Sigmoid colon (tissue), 7 donors: ENCODE measurements around the gene CCDC92. TPM values are rescaled to one million over a fixed set of nuclear protein-coding genes. Genes with fewer than 3 reads are reported as not detected.
A peak's percentile ranks its signal among the peaks of the same experiment; 100 is the strongest.

Experiments used
- DNase-seq: peaks from one replicate; pipeline ENCODE4 v3.0.0-alpha.2; 2019
- H3K27ac ChIP-seq, 4 donors: fragments of 200-600 bp; sonication (generic); one replicate each; pipeline ENCODE4 v1.5.1; 2016 to 2019; ENCODE audit warnings: mild to moderate bottlenecking in 1 of 4
- H3K27me3 ChIP-seq, 3 donors: fragments of 200-600 bp; sonication (generic); one replicate each; pipeline ENCODE4 v1.5.1; 2019; ENCODE audit warnings: mild to moderate bottlenecking in 1 of 3
- H3K36me3 ChIP-seq, 4 donors: fragments of 200-600 bp; sonication (generic); one replicate each; pipeline ENCODE4 v1.5.1; 2016 to 2019
- H3K4me1 ChIP-seq, 4 donors: fragments of 200-600 bp; sonication (generic); one replicate each; pipeline ENCODE4 v1.5.1; 2017 to 2019
- H3K4me3 ChIP-seq, 4 donors: fragments of 200-600 bp; sonication (generic); one replicate each; pipeline ENCODE4 v1.5.1; 2017 to 2019; ENCODE audit warnings: mild to moderate bottlenecking in 2 of 4, moderate library complexity in 1 of 4
- H3K9me3 ChIP-seq, 4 donors: fragments of 200-600 bp in 3 of 4; sonication (generic) in 3 of 4; one replicate each; pipeline versions ENCODE4 v1.5.1 to v1.6.1; 2013 to 2019
- CTCF ChIP-seq, 4 experiments: fragments of 450-650 bp in 3 of 4; fragments of 200-600 bp in 1 of 4; IDR thresholded peaks; one replicate each; pipeline ENCODE4 v1.5.1; 2016 to 2019; ENCODE audit warnings: antibody characterized with exemption in 4 of 4, mild to moderate bottlenecking in 3 of 4, moderate library complexity in 2 of 4
- EP300 ChIP-seq, 4 donors: sonication (generic); formaldehyde crosslinking; IDR thresholded peaks; one replicate each; pipeline ENCODE4 v1.6.1; 2017; ENCODE audit warnings: antibody characterized with exemption in 4 of 4
- POLR2A ChIP-seq, 2 donors: fragments of 450-650 bp; IDR thresholded peaks; one replicate each; pipeline ENCODE4 v1.6.1; 2016; ENCODE audit warnings: antibody characterized with exemption in 2 of 2, mild to moderate bottlenecking in 2 of 2, moderate library complexity in 2 of 2
- POLR2AphosphoS5 ChIP-seq, 4 donors: sonication (generic); formaldehyde crosslinking; IDR thresholded peaks; one replicate each; pipeline ENCODE4 v1.6.1; 2017; ENCODE audit warnings: antibody characterized with exemption in 4 of 4
- WGBS, 2 donors: extraction: QIAGEN DNeasy Blood & Tissue Kit; methylation state at CpG; one replicate each; pipeline ENCODE4 v1.1.7; 2013; 5-methylcytosine and 5-hydroxymethylcytosine counted together
- intact Hi-C: fragments of 100-400 bp; cut with DNase I; formaldehyde crosslinking; loops from one replicate; pipeline ENCODE4 v1.15.1; 2023
- polyA plus RNA-seq, 3 donors: library from polyadenylated mRNA; stranded (reverse); fragments of 200-250 nt; gene quantifications; one replicate each; pipeline ENCODE4 v1.2.3, GENCODE V29; 2013
- total RNA-seq, 4 donors: library from RNA; depleted of rRNA; stranded (reverse); fragments of >200 nt; gene quantifications; one replicate each; pipeline ENCODE4 v1.1.0, GENCODE V29; 2016
- donor health status: healthy with polysubstance abuse.
- donor health status: Bipolar disorder and iron deficiency.
- donor health status: healthy.

CCDC92 gene
- total and polyA plus RNA-seq, 7 donors: 18.5 to 54.0 (median 24.0) TPM

GRCh38 chr12:123906711-123907420, 65.8 kb downstream of the CCDC92 start:
- Histone ChIP-seq H3K4me3 (no peak overlapping the region), H3K27me3 (peaks cover 0 to 7% (median under 1%) of the 10 kb centered on the region in 3 donors), H3K27ac (no peak overlapping the region), H3K4me1 (no peaks in the 10 kb centered on the region), H3K9me3 (no peaks in the 10 kb centered on the region), H3K36me3 (no peaks in the 10 kb centered on the region)
- intact Hi-C loops: loop anchor here (5.0 kb wide), 2 partner anchors 75 to 125 kb away; no protein-coding TSS in a partner anchor
- TF ChIP-seq EP300 (IDR thresholded peaks at IDR 0.05): no peak
- TF ChIP-seq CTCF (IDR thresholded peaks at IDR 0.05): no peak
- TF ChIP-seq POLR2A (IDR thresholded peaks at IDR 0.05): no peak
- no peak for TF ChIP-seq POLR2AphosphoS5 (IDR thresholded peaks at IDR 0.05)
- DNase-seq: no peak
- WGBS, 2 donors: 81 to 87% methylated on average over 7 of the region's 7 CpGs

GRCh38 chr12:123905319-123905925, 67.2 kb downstream of the CCDC92 start:
- Histone ChIP-seq H3K9me3 (no peaks in the 10 kb centered on the region), H3K27ac (no peak overlapping the region), H3K4me1 (no peaks in the 10 kb centered on the region), H3K4me3 (no peak overlapping the region), H3K27me3 (peaks cover 0 to 16% (median 2%) of the 10 kb centered on the region in 3 donors), H3K36me3 (no peaks in the 10 kb centered on the region)
- WGBS, 2 donors: 15 to 28% methylated on average over 9 of the region's 9 CpGs
- intact Hi-C loops: loop anchor here (5.0 kb wide), 2 partner anchors 77 to 127 kb away; no protein-coding TSS in a partner anchor
- no peak for DNase-seq
- TF ChIP-seq EP300 (IDR thresholded peaks at IDR 0.05): no peak
- TF ChIP-seq POLR2A (IDR thresholded peaks at IDR 0.05): no peak
- TF ChIP-seq CTCF (IDR thresholded peaks at IDR 0.05): peak; percentile 10 to 70 (median 63)
- no peak for TF ChIP-seq POLR2AphosphoS5 (IDR thresholded peaks at IDR 0.05)

- H3K36me3 ChIP-seq: no peaks in the 10 kb centered on the region
- intact Hi-C loops: no loop called here
- TF ChIP-seq CTCF (IDR thresholded peaks at IDR 0.05): no peak
- TF ChIP-seq EP300 (IDR thresholded peaks at IDR 0.05): no peak
- TF ChIP-seq POLR2AphosphoS5 (IDR thresholded peaks at IDR 0.05): no peak
- no peak for TF ChIP-seq POLR2A (IDR thresholded peaks at IDR 0.05)
These were observed 69.1 kb downstream of the CCDC92 start for GRCh38 chr12:123903301-123904065.

GRCh38 chr12:123902821-123903220, 69.8 kb downstream of the CCDC92 start:
- DNase-seq: no peak
- H3K36me3 ChIP-seq: no peaks in the 10 kb centered on the region
- H3K27me3 ChIP-seq: peaks cover 0 to 16% (median 2%) of the 10 kb centered on the region in 3 donors
- intact Hi-C loops: no loop called here
- WGBS, 2 donors: 91 to 95% methylated on average over 13 of the region's 13 CpGs
- H3K9me3 ChIP-seq: no peaks in the 10 kb centered on the region
- no peak overlapping the region for H3K27ac ChIP-seq
- TF ChIP-seq EP300 (IDR thresholded peaks at IDR 0.05): no peak
- no peak for TF ChIP-seq CTCF (IDR thresholded peaks at IDR 0.05)
- TF ChIP-seq POLR2A (IDR thresholded peaks at IDR 0.05): no peak
- TF ChIP-seq POLR2AphosphoS5 (IDR thresholded peaks at IDR 0.05): no peak
- H3K4me1 ChIP-seq: no peaks in the 10 kb centered on the region
- no peak overlapping the region for H3K4me3 ChIP-seq

More at GRCh38 chr12:123903301-123904065, 69.1 kb downstream of the CCDC92 start:
- Histone ChIP-seq H3K9me3 (no peaks in the 10 kb centered on the region), H3K27ac (no peak overlapping the region), H3K27me3 (peaks cover 0 to 16% (median 2%) of the 10 kb centered on the region in 3 donors), H3K4me3 (no peak overlapping the region), H3K4me1 (no peaks in the 10 kb centered on the region)
- no peak for DNase-seq
- 92% methylated on average over 22 of the region's 22 CpGs for WGBS, 2 donors
